Stimulated activated CD4-positive, alpha-beta T cell treated with anti-CD3 and anti-CD28 coated beads, TNF-alpha, amount 100 ng/mL, for 24 hours (primary cell): ENCODE results near the gene PHLPP1.
A peak's percentile ranks its signal among the peaks of the same experiment; 100 is the strongest.

Source experiments
- DNase-seq, 3 experiments: peaks; one replicate each; pipeline ENCODE4 v3.0.0-alpha.2; 2020; ENCODE audit warnings: low read depth in 3 of 3

PHLPP1 gene

GRCh38 chr18:62978251-62979049 is 263.1 kb downstream of the PHLPP1 start:
- no peak for DNase-seq

DNA sequence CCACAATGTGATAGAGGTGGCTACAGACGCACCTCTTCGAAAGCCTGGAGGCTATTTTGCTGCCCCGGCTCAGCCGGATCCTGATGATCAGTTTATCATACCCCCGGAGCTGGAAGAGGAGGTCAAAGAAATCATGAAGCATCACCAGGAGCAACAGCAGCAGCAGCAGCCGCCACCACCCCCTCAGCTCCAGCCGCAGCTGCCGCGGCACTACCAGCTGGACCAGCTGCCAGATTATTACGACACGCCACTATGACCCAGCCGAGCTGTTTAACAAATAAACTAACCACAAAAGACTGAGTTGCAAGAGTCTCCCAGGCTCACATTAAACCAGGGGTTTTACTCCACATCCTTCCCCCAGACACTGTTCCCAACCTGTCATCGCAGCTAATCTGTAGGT is 263.8 kb downstream of the PHLPP1 start:
- no peak for DNase-seq

DNA sequence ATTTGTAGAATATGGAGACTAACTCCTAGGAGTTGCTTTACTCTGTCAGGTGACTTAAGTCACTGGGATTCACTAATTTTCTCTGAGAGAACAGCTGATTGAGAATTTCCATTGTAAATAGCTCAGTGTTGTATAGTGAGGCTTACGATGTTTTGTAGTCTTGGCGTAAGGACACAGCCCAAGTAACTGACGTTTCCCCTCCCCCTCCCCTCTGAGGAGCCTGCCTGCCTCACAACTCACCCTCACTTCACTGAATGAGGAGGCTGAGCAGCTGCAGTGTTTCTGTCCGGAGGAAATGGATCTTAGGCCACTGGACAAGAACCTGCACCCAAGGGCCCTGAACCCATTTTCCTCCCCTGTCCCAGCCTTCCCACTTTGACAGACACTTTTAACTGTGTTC is 264.6 kb downstream of the PHLPP1 start:
- DNase-seq, result no peak

GRCh38 chr18:62981566-62981965 is 266.2 kb downstream of the PHLPP1 start:
- DNase-seq, result no peak

GRCh38 chr18:62982600-62983251 is 267.4 kb downstream of the PHLPP1 start:
- peak; percentile 26 to 46 (median 33) for DNase-seq

DNA sequence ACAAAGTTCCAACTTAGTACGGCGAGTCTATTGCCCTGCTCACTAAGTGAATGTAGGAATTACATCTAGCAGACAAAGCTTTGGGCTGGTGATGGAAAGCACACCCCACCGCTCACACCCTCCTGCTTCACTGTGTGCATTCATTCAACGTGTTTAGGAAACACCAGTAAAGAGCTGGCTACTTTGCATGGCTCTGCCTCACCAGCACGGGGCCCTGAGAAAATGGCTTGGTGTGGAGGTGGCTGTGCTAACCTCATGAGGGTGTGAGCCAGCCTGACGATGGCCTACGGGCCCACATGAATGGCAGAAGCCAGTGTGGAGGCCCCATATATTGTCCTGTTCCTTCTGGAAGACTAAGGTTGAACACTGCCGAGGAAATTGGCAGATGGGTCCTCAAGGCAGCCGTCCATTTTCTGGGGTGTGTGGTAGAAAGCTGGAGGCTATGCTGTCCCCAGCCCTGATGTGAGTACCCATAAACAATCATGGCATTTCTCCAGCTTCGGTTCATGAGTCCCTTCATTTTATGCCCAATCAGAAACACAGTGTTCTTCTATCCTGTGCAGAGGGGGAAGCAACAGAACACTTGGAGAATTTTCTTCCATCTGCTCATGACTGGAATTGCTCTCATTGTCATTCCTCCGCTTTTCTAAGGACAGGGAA is 269.4 kb downstream of the PHLPP1 start:
- no peak for DNase-seq

GRCh38 chr18:62986490-62986889 is 271.1 kb downstream of the PHLPP1 start:
- DNase-seq, result no peak

GRCh38 chr18:62987055-62987830 is 271.9 kb downstream of the PHLPP1 start:
- no peak for DNase-seq

DNA sequence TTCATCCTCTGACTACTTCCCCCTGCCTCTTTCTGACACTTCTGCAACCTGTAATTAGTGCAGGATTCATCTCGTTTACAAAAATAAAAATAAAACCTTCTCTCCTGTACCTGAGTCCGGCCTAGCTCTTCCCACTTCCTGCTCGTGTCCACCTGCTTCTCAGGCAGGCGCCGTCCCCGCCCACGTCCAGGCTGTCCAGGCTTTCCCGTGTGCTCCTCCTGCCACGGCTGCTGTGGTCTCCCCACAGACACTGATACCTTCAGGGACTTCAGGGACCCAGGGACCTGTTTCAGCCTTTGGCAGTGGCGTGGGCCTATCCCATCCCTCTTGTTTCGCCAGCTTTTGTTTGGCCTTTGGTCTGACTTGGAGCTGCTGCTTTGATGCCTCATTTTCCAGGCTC is 272.5 kb downstream of the PHLPP1 start:
- no peak for DNase-seq

DNA sequence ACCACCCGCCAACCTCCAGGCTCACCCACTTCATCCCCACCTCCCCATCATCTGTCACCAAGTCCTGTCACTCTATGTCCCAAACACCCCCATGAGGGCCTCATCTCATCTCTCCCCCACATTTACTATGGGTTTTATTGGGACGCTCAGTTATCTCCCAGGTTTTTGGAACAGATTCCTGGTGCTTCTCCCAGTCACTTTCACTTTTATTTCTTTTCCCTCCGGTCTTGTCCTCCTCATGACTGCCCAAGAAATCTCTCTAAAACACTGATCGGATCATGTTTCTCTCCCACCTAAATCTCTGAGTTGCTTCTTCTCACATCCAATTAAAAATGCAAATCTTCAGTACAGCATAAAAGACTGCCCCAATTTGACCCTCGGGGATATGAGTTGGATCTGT is 273.1 kb downstream of the PHLPP1 start:
- no peak for DNase-seq

GRCh38 chr18:62989195-62989594 is 273.9 kb downstream of the PHLPP1 start:
- no peak for DNase-seq

DNA sequence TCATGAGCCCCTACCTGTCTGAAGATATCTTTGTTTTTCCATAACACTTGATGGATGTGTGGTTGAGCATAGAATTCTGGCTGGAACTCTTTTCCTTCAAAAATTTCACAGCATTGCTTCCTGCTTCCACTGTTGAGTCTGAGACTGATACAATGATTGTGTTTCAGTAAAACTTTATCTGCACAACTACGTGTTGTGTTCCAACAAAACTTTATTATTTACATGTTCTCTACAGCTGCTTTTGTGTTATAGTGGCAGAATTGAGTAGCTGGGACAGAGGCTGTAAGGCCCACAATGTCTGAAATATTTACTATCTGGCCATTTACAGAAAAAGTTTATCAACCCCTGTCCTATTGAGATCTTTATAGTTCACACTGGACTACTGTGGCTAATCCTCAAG is 275.3 kb downstream of the PHLPP1 start:
- DNase-seq, result no peak

- DNase-seq, result no peak
These were observed 276.0 kb downstream of the PHLPP1 start for GRCh38 chr18:62991389-62991788.

- DNase-seq, result no peak
These were observed 276.6 kb downstream of the PHLPP1 start for GRCh38 chr18:62991959-62992358.

DNA sequence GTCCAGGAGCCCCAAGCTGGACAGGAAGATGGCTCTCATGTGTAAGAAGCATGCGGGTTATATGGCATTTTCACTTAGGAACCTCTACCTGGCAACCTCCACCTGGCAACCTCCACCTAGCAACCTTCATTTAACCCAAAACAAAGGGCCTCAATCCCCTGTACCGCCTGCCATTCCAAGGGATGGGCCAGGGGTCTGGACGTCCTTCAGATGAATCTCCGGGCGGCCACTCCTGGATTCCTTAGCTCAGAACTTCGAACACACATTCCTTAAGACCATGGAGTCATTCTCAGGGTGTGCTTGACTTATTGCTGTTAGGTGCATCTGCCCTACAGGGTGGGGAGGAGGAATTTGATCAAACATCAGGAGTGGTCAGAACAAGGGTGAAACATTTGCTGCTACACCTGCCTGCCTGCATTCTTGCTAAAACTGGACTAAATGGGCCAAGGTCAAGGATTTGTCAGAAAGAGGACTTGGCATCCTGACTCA is 277.6 kb downstream of the PHLPP1 start:
- no peak for DNase-seq

DNA sequence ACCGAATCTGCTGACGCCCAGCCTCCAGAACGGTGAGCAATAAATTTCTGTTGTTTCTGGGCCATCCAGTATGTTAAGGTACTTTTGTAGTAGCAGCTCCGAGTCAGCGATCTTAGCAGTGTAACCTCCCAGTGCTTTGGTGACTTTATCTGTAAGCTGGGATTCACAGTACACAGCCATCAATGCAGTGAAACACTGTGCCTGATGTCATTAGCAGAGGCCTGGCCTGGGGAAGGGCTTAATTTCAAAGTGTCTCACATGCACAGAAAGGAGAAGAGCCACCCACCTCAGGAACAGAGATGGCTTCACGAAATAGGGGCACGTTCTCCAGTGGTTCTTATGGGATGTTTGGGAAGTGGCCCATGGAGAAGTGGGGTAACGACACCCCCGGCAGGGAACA is 281.2 kb downstream of the PHLPP1 start:
- DNase-seq, result no peak

GRCh38 chr18:62997076-62997475 is 281.7 kb downstream of the PHLPP1 start:
- DNase-seq, result no peak

- no peak for DNase-seq
These were observed 283.1 kb downstream of the PHLPP1 start for GRCh38 chr18:62998443-62998842.

DNA sequence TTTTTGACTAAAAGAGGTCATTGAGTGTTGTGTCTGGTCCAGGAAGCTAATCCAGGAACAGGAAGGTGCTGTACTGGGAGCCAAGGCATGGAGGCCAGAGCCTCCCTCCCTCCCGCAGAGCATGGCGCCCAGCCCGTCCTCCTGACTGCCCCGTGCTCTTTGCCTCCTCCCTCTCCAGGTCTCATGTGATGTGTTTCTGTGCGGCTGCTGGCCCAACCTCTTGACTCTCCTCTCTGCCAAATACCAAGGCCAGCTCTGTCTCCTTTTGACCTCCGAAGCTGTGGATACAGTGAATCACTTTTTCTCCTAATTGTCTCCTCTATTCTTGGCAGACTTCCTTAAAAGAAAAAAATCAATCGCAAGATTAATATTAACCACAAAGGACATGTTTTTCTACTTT is 284.1 kb downstream of the PHLPP1 start:
- no peak for DNase-seq

GRCh38 chr18:62999921-63000320 is 284.6 kb downstream of the PHLPP1 start:
- DNase-seq, result no peak

DNA sequence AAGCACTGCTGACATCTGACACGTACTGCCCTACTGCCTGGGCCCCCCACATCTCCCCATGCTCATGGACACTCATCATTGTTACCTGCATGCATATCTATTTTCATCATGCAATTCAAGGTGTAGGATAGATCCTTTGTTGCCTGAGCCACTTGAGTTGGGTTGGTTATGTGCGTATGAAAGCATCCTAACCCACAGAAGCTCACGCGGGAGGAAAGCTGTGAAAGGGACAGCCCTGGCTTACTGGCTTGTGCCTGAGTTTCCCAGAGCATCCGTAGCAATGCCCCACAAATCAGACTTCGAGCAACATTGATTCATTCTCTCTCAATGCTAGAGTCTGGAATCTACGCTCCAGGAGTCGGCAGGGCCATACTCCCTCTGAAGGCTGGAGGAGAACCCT is 285.5 kb downstream of the PHLPP1 start:
- no peak for DNase-seq

DNA sequence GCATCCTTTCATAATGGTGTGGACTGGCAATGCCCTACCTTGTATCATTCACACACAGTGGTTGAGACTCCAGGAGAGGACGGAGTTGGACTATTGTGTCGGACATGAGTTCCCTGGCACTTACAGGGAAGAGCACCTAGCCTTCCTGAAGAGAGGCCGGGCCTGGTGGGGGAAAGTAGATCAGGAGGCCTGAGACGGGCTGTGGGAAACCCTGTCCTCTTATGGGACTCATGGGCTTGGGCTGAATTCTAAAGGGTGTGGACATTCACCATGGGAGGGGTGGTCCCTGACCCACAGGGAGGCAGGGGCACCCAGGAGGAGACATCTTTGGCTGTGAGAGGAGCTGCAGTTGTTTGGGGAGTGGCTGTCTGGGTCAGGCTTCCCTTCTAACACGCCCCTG is 286.5 kb downstream of the PHLPP1 start:
- DNase-seq, result no peak
